HG03565 (cell line): ENCODE results near the gene FAM180A.

ENCODE experiments used
- ATAC-seq: cut with Tn5 transposase; IDR thresholded peaks from one replicate; pipeline ENCODE4 v1.9.1; 2021; ENCODE audit warnings: mild to moderate bottlenecking, moderate library complexity; ENCODE audit not compliant: unreplicated experiment

The FAM180A gene

DNA sequence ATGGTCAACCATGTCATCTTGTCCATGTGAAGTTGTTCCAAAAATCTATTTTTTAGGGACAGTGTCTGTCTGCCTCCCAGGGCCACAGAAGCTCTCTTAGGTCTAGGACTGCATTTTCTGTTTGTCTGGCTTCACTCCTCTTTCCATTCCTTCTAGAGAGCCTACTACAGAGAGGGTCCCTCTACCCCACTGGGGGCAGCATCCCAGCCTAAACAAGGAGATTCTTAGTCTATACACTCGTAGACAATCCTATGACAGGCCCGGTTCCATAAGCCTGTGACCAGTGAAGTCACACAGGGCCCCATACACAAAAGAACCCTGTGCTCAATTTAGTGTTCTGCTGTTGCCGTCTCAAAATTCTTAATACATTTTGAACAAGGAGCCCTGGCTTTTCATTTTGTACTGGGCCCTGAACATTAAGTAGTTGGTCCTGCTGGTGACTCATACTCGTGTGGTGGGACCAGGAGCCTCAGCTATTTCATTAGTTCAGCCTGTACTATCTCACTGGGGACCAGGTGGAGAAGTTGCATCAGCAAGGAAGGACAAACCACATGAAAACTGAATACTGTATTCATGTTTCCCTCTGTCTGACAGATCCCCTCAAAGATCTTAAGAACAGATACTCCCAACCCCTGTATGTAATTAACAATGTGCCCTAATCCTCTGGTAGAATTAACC, 23.5 kb upstream of the FAM180A start:
- ATAC-seq = no peak

DNA sequence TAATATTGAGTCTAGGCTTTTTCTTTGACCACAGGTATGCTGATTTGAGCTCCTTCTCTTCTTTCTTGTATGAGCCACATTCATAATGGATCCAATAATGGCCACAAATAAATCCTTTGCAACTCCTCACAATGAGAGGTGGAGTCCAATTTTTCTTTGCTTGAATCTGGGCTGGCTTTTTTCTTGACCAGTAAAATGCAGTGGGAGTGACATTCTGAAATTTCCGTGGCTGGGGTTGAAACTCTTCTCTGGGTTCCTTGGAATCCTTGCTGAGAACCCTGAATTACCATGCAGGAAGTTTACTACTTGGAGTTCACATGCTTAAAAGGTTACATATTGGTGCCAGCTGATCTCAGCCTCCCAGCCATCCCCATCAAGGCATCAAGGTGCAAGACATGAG, 22.4 kb upstream of the FAM180A start:
- ATAC-seq = no peak

DNA sequence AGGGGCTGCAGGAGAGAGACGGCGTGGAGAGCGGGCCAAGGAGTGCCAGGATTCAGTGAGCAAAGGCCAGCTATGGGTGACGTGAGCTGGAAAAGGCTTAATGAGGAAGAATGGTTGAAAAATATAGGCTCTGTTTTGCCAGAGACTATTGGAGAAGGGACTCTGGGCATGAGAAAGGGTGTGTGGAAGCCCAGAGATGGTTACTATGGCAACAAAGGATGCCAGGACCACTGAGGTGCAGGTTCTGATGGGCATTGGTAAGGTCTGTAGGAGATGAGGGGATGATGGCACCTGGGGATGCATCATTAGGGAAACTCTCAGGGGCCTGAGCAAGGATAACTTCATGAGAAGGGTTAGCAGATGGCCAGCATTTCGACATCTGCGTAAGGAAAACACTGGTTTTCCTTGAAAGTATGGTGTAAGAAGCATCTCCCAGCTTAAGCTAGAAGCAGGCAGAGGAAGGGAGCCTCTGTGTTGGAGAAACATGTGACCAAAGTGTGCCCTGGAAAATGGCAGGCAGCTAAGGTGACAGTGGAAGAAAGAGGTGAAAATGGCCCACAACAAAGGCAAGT, 21.6 kb upstream of the FAM180A start:
- no peak for ATAC-seq

DNA sequence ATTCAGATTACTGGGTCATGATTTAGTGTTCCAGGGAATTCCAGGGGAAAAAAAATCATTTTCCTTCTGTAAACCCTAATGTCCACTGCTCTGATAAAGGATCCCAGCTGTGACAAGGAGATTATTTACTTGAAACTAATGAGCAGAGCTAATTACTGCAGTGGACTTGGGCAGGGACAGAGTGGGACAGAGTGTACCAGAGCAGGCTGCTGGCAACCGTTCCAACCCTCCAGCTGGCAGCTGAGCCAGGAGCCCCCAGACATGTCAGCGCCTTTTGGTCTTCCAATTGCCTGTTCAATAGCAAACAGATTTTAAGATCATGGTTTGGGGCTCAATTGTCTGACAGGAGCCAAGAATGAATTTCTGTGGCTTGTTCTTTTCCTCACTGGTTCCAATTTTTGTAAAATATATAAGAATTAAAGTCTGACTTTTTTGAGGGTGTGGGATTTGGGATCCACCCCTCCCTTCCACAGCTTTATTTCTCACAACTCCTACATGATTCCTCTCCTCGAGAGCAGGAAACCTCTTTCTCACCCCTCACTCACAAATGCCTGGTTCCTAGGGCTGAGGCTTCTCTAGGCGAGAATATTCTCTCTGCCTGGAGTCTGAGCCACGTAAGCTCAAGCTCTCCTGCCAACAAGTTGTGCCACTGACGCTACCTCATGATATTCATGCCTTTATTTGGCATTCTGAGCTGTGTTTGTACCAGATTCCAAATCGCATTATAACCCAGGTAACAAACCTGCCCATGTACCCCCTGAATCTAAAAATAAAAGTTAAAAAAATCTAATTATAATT, 20.6 kb upstream of the FAM180A start:
- no peak for ATAC-seq

DNA sequence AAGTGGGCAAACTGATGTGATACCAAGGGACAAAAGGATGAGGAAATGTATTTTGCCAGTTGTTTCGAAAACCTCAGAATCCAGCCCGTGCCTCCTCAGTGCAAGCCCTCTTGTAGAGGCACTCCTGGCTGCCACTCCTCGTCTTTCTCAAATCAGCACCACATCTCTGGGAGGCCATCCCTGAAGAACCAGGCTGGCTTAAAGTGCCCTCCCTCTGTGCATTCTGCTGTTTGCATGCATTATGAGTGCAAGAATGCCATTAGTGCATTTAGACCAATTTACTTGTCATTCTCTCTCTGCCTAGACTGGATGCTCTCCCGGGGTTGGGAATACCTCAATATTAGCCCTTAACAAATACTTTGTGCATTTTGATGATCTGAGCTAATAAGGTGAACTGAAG, 19.9 kb upstream of the FAM180A start:
- ATAC-seq = no peak

DNA sequence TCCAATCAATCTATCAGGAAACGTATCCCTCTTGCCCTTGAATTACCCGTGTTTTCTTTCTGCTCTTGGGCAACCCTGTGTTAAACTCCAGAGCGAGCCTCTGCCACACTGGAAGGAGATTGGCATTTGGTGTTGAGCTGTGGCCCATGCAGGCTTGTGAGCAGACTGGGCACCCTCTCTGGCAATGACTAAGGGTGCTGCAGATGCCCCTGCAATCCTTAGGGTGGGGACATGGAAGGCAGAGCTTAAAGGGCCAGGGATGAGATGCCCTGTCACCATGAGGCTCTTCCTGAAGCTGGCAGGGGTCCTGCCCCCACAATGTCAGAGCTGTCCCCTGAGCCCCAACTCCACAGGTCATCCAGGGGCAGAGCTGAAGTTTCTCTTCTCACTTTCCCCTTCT, 19.5 kb upstream of the FAM180A start:
- no peak for ATAC-seq

DNA sequence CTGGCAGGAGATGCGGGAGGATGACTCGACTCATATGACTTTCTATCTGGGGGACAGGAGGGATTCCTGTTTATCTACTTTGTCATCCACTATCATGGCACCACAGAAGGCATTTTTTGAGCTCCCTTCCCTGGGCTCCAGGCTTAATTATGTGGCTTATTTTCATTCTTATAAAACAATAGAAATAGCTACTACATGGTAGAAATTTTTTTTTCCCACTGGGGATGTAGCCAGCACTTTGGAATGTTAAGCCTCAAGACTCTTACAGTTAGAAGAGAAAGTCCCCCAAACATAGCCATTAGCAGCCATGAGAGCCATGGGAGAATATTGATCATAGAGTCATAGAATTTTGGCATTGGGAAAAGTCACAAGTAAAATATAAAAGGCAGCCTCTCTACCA, 14.6 kb upstream of the FAM180A start:
- ATAC-seq = no peak

DNA sequence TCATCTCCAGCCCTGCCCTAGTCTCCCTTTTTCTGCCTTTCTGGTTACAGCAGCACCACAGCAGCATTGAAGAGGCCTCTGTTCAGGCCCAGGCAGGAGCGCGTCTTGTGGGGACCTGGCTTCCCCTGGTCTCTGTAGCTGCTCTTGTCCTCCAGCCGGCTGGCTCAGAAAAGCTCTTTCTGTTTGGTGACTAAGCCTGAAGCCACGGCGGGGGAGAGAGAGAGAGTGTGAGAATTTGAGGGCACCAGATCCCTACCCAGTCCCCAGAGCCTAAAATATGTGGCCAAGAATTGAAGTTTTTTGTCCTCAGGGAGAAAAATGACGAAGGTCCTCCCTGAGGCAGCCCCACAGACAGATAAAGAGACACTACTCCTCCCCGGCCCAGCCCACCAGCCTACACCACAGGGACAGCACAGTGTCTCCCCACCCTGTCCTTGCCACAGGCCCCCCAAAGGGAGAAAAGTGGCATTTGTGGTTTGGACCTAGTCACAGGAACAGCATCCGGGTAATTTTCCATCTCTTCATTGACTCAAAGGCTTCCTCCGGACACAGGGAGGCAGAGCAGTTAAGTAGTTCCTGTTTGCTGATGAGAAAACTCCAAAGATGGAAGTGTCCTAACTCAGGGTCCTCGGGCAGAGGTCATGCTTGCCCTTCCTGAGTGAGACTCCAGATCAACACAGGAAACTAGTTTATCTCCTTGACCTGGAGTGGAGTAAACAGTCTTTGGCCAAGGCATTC, 13.3 kb upstream of the FAM180A start:
- no peak for ATAC-seq

DNA sequence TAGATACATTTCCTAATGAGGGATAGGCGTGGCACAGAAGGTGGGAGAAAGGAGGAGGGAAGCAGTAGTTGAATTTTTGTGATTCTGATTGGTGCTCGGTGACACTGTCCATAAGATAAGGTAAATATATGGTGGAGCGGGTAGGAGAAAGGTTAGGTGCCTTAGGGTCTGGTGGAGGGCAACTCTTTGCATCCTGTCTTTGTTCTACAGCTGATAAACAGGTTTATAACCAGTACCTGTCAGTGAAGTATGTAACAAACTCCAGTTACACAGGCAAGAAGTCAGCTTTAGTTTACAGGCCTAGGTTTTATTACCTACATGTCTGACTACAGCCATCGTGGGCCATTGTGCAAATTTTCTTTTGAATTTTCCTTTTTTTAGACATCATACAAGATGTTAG, 10.9 kb upstream of the FAM180A start:
- no peak for ATAC-seq

DNA sequence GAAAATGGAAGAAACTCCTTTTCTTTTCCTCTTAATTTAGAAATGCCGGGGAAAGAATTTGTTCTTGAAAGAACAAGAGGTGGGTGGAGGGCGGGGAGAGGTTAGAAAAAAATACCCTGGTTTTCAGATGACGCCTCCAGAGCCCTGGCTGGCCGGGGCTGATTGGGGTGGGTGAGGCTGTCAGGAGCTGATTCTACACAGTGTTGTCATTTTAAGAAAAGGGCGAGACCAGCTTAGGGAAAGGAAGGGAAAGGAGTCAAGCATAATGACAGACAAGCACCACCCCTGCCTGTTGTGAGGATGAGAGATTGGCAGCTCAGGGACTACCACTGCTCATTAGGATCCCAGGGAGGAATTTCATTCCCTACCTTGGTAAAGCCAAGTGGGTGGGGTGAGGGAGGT, 9.9 kb upstream of the FAM180A start:
- ATAC-seq = no peak

DNA sequence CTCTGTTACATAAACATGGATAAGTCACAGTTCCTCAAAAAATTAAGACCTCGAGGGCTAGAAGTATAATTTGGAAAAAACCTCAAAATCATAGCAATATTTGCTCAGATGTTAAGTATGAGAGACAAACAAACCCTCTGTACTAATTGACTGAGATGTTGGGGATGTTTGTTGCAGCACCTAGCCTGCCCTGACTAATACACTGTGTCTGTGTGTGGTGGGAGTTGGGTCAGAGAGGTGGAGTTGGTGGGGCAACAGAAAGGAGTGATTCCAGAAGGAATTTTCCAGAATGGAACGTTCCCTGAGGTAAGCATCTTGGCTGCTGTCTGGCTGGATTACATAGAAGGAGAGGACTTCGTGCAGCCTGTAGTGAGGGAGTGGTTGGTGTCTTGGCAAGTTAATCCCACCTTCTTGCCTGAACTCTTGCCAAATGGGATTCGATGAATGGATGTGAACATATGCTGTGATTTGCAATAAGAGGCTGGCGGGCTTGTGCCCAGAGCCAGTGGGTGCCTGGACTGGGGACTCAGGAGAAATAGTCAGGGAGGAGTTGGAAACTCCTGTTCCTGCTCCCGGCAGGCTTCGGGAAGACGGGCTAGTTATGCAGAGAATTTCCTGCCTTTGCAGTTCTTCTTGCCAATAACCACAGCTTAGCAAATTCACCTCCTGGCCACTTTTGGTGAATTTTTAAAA, 9.3 kb upstream of the FAM180A start:
- no peak for ATAC-seq

DNA sequence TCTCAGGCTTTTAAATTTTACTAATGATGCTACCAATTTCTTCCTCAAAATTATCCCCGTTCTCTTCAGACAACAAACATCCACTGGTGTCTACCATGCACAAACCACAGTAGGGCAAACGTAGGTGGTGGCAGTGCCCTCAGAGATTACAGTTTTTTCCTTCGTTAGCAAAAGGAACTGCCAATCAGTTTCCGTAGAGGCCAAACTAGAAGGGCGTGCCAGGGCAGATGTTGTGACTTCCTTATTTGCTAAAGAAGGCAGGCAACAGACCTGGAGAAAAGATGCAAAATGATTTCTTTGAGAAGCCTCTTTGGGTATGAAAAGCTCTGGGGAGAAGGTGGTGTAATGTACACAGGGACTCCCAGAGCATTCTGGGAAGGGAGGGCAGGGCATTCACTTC, 7.6 kb upstream of the FAM180A start:
- ATAC-seq = no peak

DNA sequence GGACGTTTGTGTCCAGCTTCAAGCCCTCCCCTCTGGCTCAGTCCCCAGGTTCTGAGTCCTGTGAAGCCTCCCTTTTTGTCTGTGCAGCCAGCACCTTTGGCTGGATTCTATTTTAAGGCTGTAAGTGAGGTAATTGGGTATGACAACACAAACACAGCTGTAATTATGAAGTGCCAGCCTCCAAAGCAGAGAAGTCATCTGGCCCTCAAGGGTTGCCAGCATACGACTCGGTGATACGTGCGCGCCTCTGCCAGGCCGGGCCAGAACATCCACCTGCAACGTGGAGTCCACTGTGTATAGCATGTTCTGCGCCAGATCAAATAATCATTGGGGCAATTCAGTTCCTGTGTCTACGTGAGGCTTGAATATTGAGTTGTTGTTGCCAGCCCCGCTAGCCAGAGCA, 6.7 kb upstream of the FAM180A start:
- ATAC-seq = no peak

DNA sequence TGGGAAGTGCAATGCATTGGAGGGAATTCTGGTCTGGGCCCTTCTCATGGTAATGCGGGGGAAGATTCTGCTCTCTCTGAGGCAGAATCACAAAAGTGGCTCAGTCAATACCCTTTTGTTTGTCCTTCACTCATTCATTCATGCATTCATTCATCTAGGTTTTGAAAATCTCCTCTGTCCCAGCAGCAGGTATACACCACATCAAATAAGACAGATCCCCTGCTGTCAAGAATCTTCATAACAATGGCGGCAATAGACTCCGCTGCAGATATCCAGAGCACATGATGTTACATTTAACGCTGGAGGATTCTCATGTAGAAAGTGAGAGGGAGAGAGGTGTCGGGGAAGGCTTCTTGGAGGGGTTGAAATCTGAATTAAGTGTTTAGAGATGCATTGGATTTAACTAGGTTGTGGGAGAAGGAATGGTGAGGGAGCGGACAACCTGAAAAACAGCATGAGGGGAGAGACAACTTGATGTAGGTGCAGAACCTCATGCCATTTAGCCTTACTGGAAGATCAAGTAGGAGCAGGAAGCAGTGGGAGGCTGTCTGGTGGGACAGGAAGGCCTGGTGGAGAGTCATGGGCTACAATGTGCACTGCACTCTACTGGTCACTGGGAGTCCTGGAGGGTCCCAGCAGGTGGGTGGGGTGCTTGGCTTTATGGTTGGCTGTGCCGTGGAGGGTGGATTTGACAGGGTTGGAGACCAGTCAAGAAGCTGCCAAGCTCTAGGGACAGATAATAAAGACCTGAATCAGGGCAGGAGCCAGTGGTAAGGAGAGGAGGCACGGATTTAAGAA, 5.2 kb upstream of the FAM180A start:
- no peak for ATAC-seq

DNA sequence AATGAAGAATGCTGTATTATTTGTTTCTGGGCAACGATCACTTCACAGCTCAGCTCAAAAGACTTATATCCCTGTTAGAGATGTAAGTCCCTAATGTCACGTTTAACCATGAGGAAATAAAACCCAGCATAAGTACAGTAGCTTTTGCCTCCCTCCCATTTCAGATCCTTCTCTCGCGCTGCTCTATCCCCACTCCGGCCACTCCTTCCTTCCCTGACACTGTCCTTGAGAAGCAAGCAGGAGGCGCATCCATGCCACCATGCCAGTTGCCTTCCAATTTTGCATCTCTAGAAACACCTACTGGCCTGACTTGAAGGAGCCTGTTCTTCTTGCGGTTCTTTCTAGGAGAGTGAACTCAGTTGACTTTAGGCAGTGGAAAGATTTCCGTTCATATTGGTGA, 1.2 kb downstream of the FAM180A start:
- ATAC-seq = no peak

DNA sequence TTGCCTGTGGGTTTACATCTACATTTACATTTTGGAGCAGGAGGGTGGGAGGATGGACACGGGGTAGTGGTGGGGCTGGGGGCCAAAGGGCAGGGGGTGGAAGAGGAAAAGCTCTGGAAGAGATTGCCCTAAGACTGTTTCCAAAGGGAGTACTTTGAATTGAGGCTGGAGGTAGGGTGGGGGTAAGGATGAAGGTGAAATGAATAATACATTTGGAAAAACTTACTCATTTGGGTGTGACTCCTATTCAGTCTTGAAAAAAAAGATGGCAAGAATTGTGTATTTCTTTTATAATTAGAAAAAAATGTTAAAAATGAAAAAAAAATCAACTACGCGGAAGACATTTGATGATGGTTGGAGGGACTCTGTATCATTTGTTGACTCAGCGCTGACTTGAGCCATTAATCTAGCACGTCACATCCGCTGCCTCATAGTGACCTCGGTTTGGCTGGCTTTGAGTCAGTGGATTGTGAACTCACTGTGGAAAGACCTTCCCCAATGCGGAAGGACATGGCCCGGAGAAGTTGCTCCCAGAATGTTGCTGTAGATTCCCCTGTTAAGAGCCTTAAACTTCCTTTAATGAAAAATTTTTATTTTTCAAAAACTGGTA, 2.8 kb downstream of the FAM180A start:
- no peak for ATAC-seq

DNA sequence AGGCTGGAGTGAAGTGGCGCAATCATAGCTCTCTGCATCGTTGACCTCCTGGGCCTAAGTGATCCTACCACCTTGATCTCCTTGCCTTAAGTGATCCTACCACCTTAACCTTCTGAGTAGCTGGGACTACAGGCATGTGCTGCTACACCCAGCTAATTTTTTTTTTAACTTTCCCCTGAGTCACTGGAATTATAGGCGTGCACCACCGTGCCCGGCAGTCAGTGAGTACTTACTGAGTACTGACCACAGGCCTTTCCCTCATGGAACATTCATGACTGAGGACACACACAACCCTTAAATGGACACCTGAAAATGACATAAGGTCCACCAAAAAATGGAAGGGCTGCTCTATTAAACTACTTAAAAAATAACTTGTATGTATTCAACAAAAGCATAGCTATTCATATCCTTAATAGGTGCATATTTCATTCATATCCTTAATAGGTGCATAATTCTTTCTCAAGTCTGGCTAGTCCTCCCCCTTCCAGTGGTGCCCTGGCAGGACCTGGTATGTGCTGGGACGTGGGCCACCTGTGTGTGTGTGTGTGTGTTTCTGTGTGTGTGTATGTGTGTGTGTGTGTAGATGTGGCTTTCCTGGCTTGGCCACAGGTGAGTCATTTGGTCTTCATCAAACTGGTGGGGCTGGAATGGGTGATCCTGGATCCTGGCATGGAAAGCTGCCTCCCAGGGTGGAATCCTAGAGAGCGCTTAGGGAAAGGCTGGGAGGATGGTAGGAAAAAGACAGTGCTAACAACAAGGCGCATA, 3.5 kb downstream of the FAM180A start:
- ATAC-seq = no peak

DNA sequence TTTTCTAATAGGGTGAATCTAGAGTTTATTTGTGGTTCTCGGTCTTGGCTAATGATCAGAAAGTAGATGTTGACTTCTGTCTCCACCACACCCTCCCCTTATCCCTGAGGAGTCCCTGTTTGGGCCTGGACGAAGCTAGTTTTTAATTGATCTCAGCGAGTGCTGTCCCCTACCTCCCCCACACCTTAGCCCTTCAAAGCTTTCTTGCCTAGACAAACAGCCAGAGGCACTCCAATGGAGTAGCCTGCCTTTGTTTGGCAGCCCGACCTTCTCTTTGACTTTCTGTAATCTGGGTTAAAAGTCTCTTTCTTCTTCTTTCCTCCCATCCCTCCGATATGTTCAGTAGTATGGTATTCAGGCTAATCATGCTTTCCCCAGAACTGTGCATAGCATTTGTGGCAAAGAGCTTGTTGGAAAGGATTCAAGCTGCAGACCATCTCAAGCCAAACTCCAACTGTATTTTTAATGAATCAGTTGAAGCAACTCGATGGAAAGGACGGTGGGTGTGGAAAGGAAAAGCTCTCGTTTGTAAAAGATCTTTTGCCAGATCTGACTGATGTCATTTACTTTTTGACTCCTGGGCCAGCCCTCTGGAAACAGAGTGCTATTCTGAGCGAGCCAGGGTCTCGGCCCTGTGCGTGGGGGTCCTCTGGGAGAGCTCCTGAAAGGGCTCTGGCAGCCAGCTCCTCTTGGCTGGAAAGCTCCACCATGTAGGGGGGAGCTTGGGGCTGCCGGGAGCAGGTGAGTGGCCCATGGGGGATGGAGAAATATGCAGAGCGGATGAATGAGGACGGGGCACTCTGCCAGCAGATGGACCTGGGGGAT, 4.5 kb downstream of the FAM180A start:
- no peak for ATAC-seq
